ENCODE results near the gene KIF26B. TPM values are rescaled to one million over a fixed set of nuclear protein-coding genes. Genes with fewer than 3 reads are reported as not detected.

Gene KIF26B
- total RNA-seq, 5 donors from 2014 or later (not counting 1 experiment from before 2014, with no cell fraction given) = 0.03 to 0.06 (median 0.05) TPM; not detected in 2

DNA sequence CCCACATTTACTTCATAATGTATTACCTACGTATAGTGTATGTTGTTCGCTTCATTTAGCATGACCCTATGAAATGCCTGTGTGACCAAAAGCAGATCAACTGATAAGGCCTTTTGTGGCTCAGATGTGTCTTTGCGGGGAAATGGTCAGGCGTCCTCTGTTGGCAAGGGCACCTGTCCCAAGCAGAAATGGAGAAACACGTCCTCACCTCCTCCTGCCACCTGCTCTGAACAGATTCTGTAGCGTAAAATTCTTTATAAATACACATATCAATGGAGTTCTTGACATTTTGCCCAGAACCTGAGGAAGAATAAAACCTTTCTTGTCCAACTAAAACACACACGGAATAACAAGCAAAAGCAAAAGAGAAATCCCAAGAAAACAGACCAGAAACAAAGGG, 417.9 kb downstream of the KIF26B start:
- Histone ChIP-seq H3K36me3 (ENCODE audit: control insufficient read depth in 2 of 2, extremely low read depth in 1 of 2, insufficient read depth in 1 of 2, low read length in 1 of 2) (no peaks in the 10 kb centered on the region), H3K27ac (ENCODE audit: low read length) (no peak overlapping the region), H3K9me3 (no peaks in the 10 kb centered on the region), H3K27me3 (replicated peaks in 1 of 2; ENCODE audit: control insufficient read depth in 2 of 2, extremely low read depth in 1 of 2, insufficient read depth in 2 of 2, low read length in 1 of 2) (peaks cover 0 to 9% of the 10 kb centered on the region in 2 experiments), H3K4me3 (ENCODE audit: control insufficient read depth in 1 of 2, extremely low read depth in 1 of 2, low read length in 1 of 2) (no peak overlapping the region), H3K4me1 (ENCODE audit: control insufficient read depth in 1 of 2, extremely low read depth in 1 of 2, insufficient read depth in 2 of 2, low read length in 2 of 2) (no peaks in the 10 kb centered on the region)
- H3K4me1 Mint-ChIP-seq = no peaks in the 10 kb centered on the region
- 96% methylated on average over 3 of the region's 7 CpGs for WGBS (ENCODE audit: insufficient coverage)
- no peaks in the 10 kb centered on the region for H3K9me3 Mint-ChIP-seq
- no peak overlapping the region for H3K27ac Mint-ChIP-seq
- H3K27me3 Mint-ChIP-seq = peaks cover 6% of the 10 kb centered on the region in 2 donors
- no peaks in the 10 kb centered on the region for H3K36me3 Mint-ChIP-seq
- POLR2A ChIA-PET = no interaction called here
- CTCF ChIA-PET = no interaction called here
- DNase-seq = no peak
- no peak for ATAC-seq (replicated peaks in 1 of 4)
- no peak overlapping the region for H3K4me3 Mint-ChIP-seq

DNA sequence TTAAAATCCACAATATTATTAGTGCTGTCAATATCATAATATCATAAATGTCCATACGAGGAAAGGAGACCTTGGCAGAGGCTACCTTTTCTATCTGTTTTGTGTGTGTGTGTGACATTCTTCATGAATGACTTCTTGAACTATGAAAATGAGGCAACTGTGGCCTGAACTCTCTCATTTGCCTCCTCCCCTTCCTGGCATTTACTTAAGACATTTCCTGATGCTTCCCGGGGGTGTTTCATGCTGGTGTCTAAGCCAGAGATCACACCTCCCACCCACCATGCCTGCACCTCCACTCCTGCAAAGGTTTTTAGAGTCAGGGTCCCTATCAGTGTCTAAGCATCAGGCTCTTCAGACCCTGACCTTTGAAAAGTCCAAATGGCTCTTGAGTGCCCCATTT, 420.9 kb downstream of the KIF26B start:
- Histone ChIP-seq H3K27me3 (replicated peaks in 1 of 2; ENCODE audit: control insufficient read depth in 2 of 2, extremely low read depth in 1 of 2, insufficient read depth in 2 of 2, low read length in 1 of 2) (peaks cover 0 to 14% of the 10 kb centered on the region in 2 experiments), H3K36me3 (ENCODE audit: control insufficient read depth in 2 of 2, extremely low read depth in 1 of 2, insufficient read depth in 1 of 2, low read length in 1 of 2) (no peaks in the 10 kb centered on the region), H3K4me1 (ENCODE audit: control insufficient read depth in 1 of 2, extremely low read depth in 1 of 2, insufficient read depth in 2 of 2, low read length in 2 of 2) (no peaks in the 10 kb centered on the region), H3K27ac (ENCODE audit: low read length) (no peak overlapping the region), H3K4me3 (ENCODE audit: control insufficient read depth in 1 of 2, extremely low read depth in 1 of 2, low read length in 1 of 2) (no peak overlapping the region), H3K9me3 (no peaks in the 10 kb centered on the region)
- Mint-ChIP-seq H3K4me3 (no peak overlapping the region), H3K4me1 (no peaks in the 10 kb centered on the region), H3K36me3 (no peaks in the 10 kb centered on the region), H3K9me3 (no peaks in the 10 kb centered on the region), H3K27me3 (peaks cover 8 to 11% of the 10 kb centered on the region in 2 donors), H3K27ac (no peak overlapping the region)
- ATAC-seq (replicated peaks in 1 of 4) (no peak), DNase-seq (no peak)
- ChIA-PET CTCF (no interaction called here), POLR2A (no interaction called here)
- 43% methylated on average over 1 of the region's 2 CpGs for WGBS (ENCODE audit: insufficient coverage)

DNA sequence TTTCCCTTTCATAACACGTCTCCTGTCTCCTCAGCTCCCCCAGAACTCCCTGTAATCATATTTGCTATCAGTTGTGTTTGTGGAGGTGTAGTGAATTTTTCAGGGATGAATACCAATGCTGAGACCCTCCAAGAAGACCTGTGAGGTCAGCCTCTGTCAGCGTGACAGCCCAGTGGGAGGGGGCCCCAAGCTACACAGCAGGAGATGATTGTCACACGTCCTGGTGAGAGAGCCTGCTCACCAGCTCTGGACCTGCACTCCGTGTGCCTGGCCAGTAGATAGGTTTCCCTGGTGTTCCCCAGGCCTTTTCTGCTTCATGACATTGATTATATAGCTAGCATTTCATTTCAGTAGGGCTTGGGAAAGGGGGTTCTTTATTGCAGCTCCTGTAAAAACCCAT, 421.5 kb downstream of the KIF26B start:
- ChIA-PET POLR2A (no interaction called here), CTCF (no interaction called here)
- H3K36me3 Mint-ChIP-seq = no peaks in the 10 kb centered on the region
- no peak overlapping the region for H3K4me3 Mint-ChIP-seq
- Histone ChIP-seq H3K27me3 (replicated peaks in 1 of 2; ENCODE audit: control insufficient read depth in 2 of 2, extremely low read depth in 1 of 2, insufficient read depth in 2 of 2, low read length in 1 of 2) (peaks cover 0 to 14% of the 10 kb centered on the region in 2 experiments), H3K27ac (ENCODE audit: low read length) (no peak overlapping the region), H3K36me3 (ENCODE audit: control insufficient read depth in 2 of 2, extremely low read depth in 1 of 2, insufficient read depth in 1 of 2, low read length in 1 of 2) (no peaks in the 10 kb centered on the region), H3K9me3 (no peaks in the 10 kb centered on the region), H3K4me3 (ENCODE audit: control insufficient read depth in 1 of 2, extremely low read depth in 1 of 2, low read length in 1 of 2) (no peak overlapping the region), H3K4me1 (ENCODE audit: control insufficient read depth in 1 of 2, extremely low read depth in 1 of 2, insufficient read depth in 2 of 2, low read length in 2 of 2) (no peaks in the 10 kb centered on the region)
- peaks cover 8 to 11% of the 10 kb centered on the region in 2 donors for H3K27me3 Mint-ChIP-seq
- DNase-seq (no peak), ATAC-seq (replicated peaks in 1 of 4) (no peak)
- 72% methylated on average over 3 of the region's 4 CpGs for WGBS (ENCODE audit: insufficient coverage)
- no peaks in the 10 kb centered on the region for H3K9me3 Mint-ChIP-seq
- no peak overlapping the region for H3K27ac Mint-ChIP-seq
- H3K4me1 Mint-ChIP-seq = no peaks in the 10 kb centered on the region

DNA sequence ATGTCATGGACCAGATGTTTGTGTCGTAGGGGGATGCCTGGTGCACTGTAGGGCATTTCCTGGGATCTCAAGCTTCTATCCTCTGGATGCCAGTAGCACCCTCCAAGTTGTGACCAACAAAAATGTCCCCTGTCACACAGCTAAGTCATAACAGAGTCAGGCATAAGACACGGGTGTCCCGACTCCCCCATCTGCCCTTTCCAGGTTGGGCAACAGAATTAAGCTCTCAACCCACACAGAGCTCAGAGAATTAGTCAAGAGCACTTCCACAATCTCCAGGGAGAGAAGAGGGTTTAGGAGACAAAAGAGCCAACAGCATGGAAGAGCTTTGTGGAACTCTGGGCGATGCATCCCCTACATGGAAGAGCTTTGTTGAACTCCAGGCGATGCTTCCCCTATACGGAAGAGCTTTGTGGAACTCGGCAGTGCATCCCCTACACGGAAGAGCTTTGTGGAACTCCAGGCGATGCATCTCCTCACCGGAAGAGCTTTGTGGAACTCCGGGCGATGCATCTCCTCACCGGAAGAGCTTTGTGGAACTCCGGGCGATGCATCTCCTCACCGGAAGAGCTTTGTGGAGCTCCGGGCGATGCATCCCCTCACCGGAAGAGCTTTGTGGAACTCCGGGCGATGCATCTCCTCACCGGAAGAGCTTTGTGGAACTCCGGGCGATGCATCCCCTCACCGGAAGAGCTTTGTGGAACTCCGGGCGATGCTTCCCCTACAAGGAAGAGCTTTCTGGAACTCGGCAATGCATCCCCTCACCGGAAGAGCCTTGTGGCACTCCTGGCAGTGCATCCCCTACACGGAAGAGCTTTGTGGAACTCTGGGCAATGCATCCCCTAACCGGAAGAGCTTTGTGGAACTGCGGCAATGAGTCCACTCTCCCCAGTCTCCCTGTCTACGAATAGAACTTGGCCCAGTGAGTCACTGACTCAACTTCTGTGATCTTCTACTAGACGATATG, 422.7 kb downstream of the KIF26B start:
- 90% methylated on average over 27 of the region's 34 CpGs for WGBS (ENCODE audit: insufficient coverage)
- Mint-ChIP-seq H3K4me3 (no peak overlapping the region), H3K9me3 (no peaks in the 10 kb centered on the region), H3K36me3 (no peaks in the 10 kb centered on the region), H3K27me3 (peaks cover 8 to 11% of the 10 kb centered on the region in 2 donors), H3K27ac (no peak overlapping the region), H3K4me1 (no peaks in the 10 kb centered on the region)
- ChIA-PET POLR2A (no interaction called here), CTCF (no interaction called here)
- no peak for DNase-seq
- no peak for ATAC-seq (replicated peaks in 1 of 4)
- H3K27ac ChIP-seq (ENCODE audit: low read length) = no peak overlapping the region
- no peaks in the 10 kb centered on the region for H3K36me3 ChIP-seq (ENCODE audit: control insufficient read depth in 2 of 2, extremely low read depth in 1 of 2, insufficient read depth in 1 of 2, low read length in 1 of 2)
- no peak overlapping the region for H3K4me3 ChIP-seq (ENCODE audit: control insufficient read depth in 1 of 2, extremely low read depth in 1 of 2, low read length in 1 of 2)
- peaks cover 0 to 14% of the 10 kb centered on the region in 2 experiments for H3K27me3 ChIP-seq (replicated peaks in 1 of 2; ENCODE audit: control insufficient read depth in 2 of 2, extremely low read depth in 1 of 2, insufficient read depth in 2 of 2, low read length in 1 of 2)
- no peaks in the 10 kb centered on the region for H3K9me3 ChIP-seq
- no peaks in the 10 kb centered on the region for H3K4me1 ChIP-seq (ENCODE audit: control insufficient read depth in 1 of 2, extremely low read depth in 1 of 2, insufficient read depth in 2 of 2, low read length in 2 of 2)

DNA sequence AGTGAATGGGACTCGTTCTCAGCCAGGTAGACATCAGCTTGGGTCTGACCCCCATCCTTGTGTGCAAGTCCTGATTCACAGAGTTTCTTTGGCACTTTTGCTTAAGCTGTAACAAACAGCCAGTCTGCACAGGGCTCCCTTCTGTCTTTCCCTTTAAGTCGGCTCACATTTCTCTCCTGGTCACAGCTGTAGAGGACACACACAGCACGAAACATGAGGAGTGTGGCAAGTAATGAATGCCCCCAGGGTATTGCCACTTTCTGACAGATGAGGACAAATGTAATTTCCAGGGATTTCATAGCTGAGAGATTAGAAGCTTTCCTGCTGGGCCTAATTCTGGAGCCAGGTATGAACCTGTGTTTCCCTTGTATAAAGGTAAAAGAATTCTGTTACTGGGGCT, 423.5 kb downstream of the KIF26B start:
- Histone ChIP-seq H3K27me3 (replicated peaks in 1 of 2; ENCODE audit: control insufficient read depth in 2 of 2, extremely low read depth in 1 of 2, insufficient read depth in 2 of 2, low read length in 1 of 2) (peaks cover 0 to 14% of the 10 kb centered on the region in 2 experiments), H3K36me3 (ENCODE audit: control insufficient read depth in 2 of 2, extremely low read depth in 1 of 2, insufficient read depth in 1 of 2, low read length in 1 of 2) (no peaks in the 10 kb centered on the region), H3K4me1 (ENCODE audit: control insufficient read depth in 1 of 2, extremely low read depth in 1 of 2, insufficient read depth in 2 of 2, low read length in 2 of 2) (no peaks in the 10 kb centered on the region), H3K4me3 (ENCODE audit: control insufficient read depth in 1 of 2, extremely low read depth in 1 of 2, low read length in 1 of 2) (no peak overlapping the region), H3K9me3 (no peaks in the 10 kb centered on the region), H3K27ac (ENCODE audit: low read length) (no peak overlapping the region)
- Mint-ChIP-seq H3K4me3 (no peak overlapping the region), H3K27me3 (peaks cover 8 to 11% of the 10 kb centered on the region in 2 donors), H3K4me1 (no peaks in the 10 kb centered on the region), H3K9me3 (no peaks in the 10 kb centered on the region), H3K27ac (no peak overlapping the region), H3K36me3 (no peaks in the 10 kb centered on the region)
- no peak for DNase-seq
- no peak for ATAC-seq (replicated peaks in 1 of 4)
- 40% methylated on average over 1 of the region's 3 CpGs for WGBS (ENCODE audit: insufficient coverage)
- ChIA-PET CTCF (no interaction called here), POLR2A (no interaction called here)

DNA sequence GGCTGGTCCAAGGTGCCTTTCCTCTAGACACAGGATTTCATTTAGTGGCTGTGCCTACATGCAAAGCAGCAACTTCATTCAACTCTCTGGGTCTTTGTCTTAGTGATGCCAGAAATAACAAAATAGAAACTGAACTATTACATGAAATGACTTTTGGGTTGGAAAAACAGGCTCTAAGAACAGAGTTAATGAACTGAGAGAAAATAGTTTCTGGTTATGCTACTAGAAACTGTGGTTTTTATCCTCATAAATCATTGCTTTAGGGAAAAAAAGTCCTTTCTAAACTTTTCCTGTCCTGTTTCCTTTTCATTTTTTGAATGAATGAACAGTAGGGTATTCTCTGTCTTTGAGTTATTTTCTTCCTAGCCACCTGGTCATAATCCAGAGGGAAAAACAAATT, 424.0 kb downstream of the KIF26B start:
- H3K27me3 Mint-ChIP-seq = peaks cover 8 to 11% of the 10 kb centered on the region in 2 donors
- no peak overlapping the region for H3K4me3 Mint-ChIP-seq
- ATAC-seq (replicated peaks in 1 of 4) (no peak), DNase-seq (no peak)
- H3K4me1 ChIP-seq (ENCODE audit: control insufficient read depth in 1 of 2, extremely low read depth in 1 of 2, insufficient read depth in 2 of 2, low read length in 2 of 2) = no peaks in the 10 kb centered on the region
- no peaks in the 10 kb centered on the region for H3K36me3 Mint-ChIP-seq
- no peaks in the 10 kb centered on the region for H3K36me3 ChIP-seq (ENCODE audit: control insufficient read depth in 2 of 2, extremely low read depth in 1 of 2, insufficient read depth in 1 of 2, low read length in 1 of 2)
- H3K27ac ChIP-seq (ENCODE audit: low read length) = no peak overlapping the region
- CTCF ChIA-PET = no interaction called here
- H3K4me3 ChIP-seq (ENCODE audit: control insufficient read depth in 1 of 2, extremely low read depth in 1 of 2, low read length in 1 of 2) = no peak overlapping the region
- H3K9me3 Mint-ChIP-seq = no peaks in the 10 kb centered on the region
- H3K9me3 ChIP-seq = no peaks in the 10 kb centered on the region
- H3K27me3 ChIP-seq (replicated peaks in 1 of 2; ENCODE audit: control insufficient read depth in 2 of 2, extremely low read depth in 1 of 2, insufficient read depth in 2 of 2, low read length in 1 of 2) = peaks cover 0 to 14% of the 10 kb centered on the region in 2 experiments
- POLR2A ChIA-PET = no interaction called here
- H3K27ac Mint-ChIP-seq = no peak overlapping the region
- H3K4me1 Mint-ChIP-seq = no peaks in the 10 kb centered on the region
